IPS-18a (cell line): Measurements from ENCODE around the gene CHRM2.

Experiments used
- H3K27ac ChIP-seq: one replicate; pipeline ENCODE4 v1.5.1; 2013; ENCODE audit warnings: low read length
- H3K27me3 ChIP-seq: one replicate; pipeline ENCODE4 v1.6.1; 2013; ENCODE audit warnings: mild to moderate bottlenecking, low read length; ENCODE audit not compliant: control insufficient read depth, insufficient read depth
- H3K36me3 ChIP-seq: one replicate; pipeline ENCODE4 v1.6.1; 2013; ENCODE audit warnings: low read depth, low read length; ENCODE audit not compliant: control insufficient read depth
- H3K4me1 ChIP-seq: one replicate; pipeline ENCODE4 v1.6.1; 2013; ENCODE audit warnings: low read depth, low read length; ENCODE audit not compliant: control insufficient read depth
- H3K4me3 ChIP-seq: one replicate; pipeline ENCODE4 v1.5.1; 2013; ENCODE audit warnings: low read length
- H3K9ac ChIP-seq: one replicate; pipeline ENCODE4 v1.6.1; 2013; ENCODE audit warnings: mild to moderate bottlenecking, low read length, moderate library complexity
- H3K9me3 ChIP-seq: one replicate; pipeline ENCODE4 v1.6.1; 2013; ENCODE audit warnings: low read depth, low read length; ENCODE audit not compliant: control insufficient read depth

Gene CHRM2

GRCh38 chr7:136900005-136900404 lies 31.6 kb downstream of the CHRM2 start:
- Histone ChIP-seq H3K36me3 (no peaks in the 10 kb centered on the region), H3K4me1 (no peaks in the 10 kb centered on the region), H3K9me3 (no peaks in the 10 kb centered on the region), H3K27ac (no peak overlapping the region), H3K4me3 (no peak overlapping the region), H3K9ac (no peak overlapping the region), H3K27me3 (no peaks in the 10 kb centered on the region)

- H3K36me3 ChIP-seq = no peaks in the 10 kb centered on the region
- no peak overlapping the region for H3K4me3 ChIP-seq
- no peaks in the 10 kb centered on the region for H3K27me3 ChIP-seq
- no peaks in the 10 kb centered on the region for H3K9me3 ChIP-seq
- no peaks in the 10 kb centered on the region for H3K4me1 ChIP-seq
- no peak overlapping the region for H3K9ac ChIP-seq
- H3K27ac ChIP-seq = no peak overlapping the region
Observed at GRCh38 chr7:136910771-136911170, 42.3 kb downstream of the CHRM2 start.

- H3K27me3 ChIP-seq = no peaks in the 10 kb centered on the region
- H3K4me3 ChIP-seq = no peak overlapping the region
- H3K9ac ChIP-seq = no peak overlapping the region
- no peaks in the 10 kb centered on the region for H3K9me3 ChIP-seq
- H3K27ac ChIP-seq = no peak overlapping the region
- H3K36me3 ChIP-seq = no peaks in the 10 kb centered on the region
- no peaks in the 10 kb centered on the region for H3K4me1 ChIP-seq
Observed at GRCh38 chr7:136911344-136911743, 42.9 kb downstream of the CHRM2 start.

GRCh38 chr7:136912339-136912738 lies 43.9 kb downstream of the CHRM2 start:
- no peak overlapping the region for H3K27ac ChIP-seq
- H3K9me3 ChIP-seq = no peaks in the 10 kb centered on the region
- no peaks in the 10 kb centered on the region for H3K36me3 ChIP-seq
- H3K4me1 ChIP-seq = no peaks in the 10 kb centered on the region
- H3K27me3 ChIP-seq = no peaks in the 10 kb centered on the region
- H3K9ac ChIP-seq = no peak overlapping the region
- no peak overlapping the region for H3K4me3 ChIP-seq

- Histone ChIP-seq H3K4me1 (no peaks in the 10 kb centered on the region), H3K4me3 (no peak overlapping the region), H3K9me3 (no peaks in the 10 kb centered on the region), H3K27me3 (no peaks in the 10 kb centered on the region), H3K27ac (no peak overlapping the region), H3K36me3 (no peaks in the 10 kb centered on the region), H3K9ac (no peak overlapping the region)
Observed at GRCh38 chr7:136914016-136914415, 45.6 kb downstream of the CHRM2 start.

- no peaks in the 10 kb centered on the region for H3K9me3 ChIP-seq
- no peak overlapping the region for H3K4me3 ChIP-seq
- no peaks in the 10 kb centered on the region for H3K4me1 ChIP-seq
- no peak overlapping the region for H3K9ac ChIP-seq
- H3K36me3 ChIP-seq = no peaks in the 10 kb centered on the region
- H3K27ac ChIP-seq = no peak overlapping the region
- H3K27me3 ChIP-seq = no peaks in the 10 kb centered on the region
Observed at GRCh38 chr7:136919820-136920219, 51.4 kb downstream of the CHRM2 start.

- H3K27ac ChIP-seq = no peak overlapping the region
- no peak overlapping the region for H3K9ac ChIP-seq
- no peaks in the 10 kb centered on the region for H3K27me3 ChIP-seq
- H3K9me3 ChIP-seq = no peaks in the 10 kb centered on the region
- H3K4me3 ChIP-seq = no peak overlapping the region
- no peaks in the 10 kb centered on the region for H3K4me1 ChIP-seq
- no peaks in the 10 kb centered on the region for H3K36me3 ChIP-seq
Observed at GRCh38 chr7:136923111-136923667, 54.7 kb downstream of the CHRM2 start.

GRCh38 chr7:136925044-136925443 lies 56.6 kb downstream of the CHRM2 start:
- Histone ChIP-seq H3K4me3 (no peak overlapping the region), H3K36me3 (no peaks in the 10 kb centered on the region), H3K27ac (no peak overlapping the region), H3K4me1 (peaks cover 12% of the 10 kb centered on the region), H3K9ac (no peak overlapping the region), H3K27me3 (no peaks in the 10 kb centered on the region), H3K9me3 (no peaks in the 10 kb centered on the region)

GRCh38 chr7:136925556-136925955 lies 57.1 kb downstream of the CHRM2 start:
- Histone ChIP-seq H3K27ac (no peak overlapping the region), H3K4me1 (peaks cover 12% of the 10 kb centered on the region), H3K36me3 (no peaks in the 10 kb centered on the region), H3K4me3 (no peak overlapping the region), H3K27me3 (no peaks in the 10 kb centered on the region), H3K9ac (no peak overlapping the region), H3K9me3 (no peaks in the 10 kb centered on the region)

GRCh38 chr7:136931169-136931867 lies 62.9 kb downstream of the CHRM2 start:
- peaks cover 12% of the 10 kb centered on the region for H3K4me1 ChIP-seq
- H3K27me3 ChIP-seq = no peaks in the 10 kb centered on the region
- no peak overlapping the region for H3K27ac ChIP-seq
- H3K36me3 ChIP-seq = no peaks in the 10 kb centered on the region
- no peak overlapping the region for H3K9ac ChIP-seq
- H3K9me3 ChIP-seq = no peaks in the 10 kb centered on the region
- no peak overlapping the region for H3K4me3 ChIP-seq

- H3K9ac ChIP-seq = no peak overlapping the region
- H3K27ac ChIP-seq = no peak overlapping the region
- H3K4me1 ChIP-seq = peaks cover under 1% of the 10 kb centered on the region
- H3K4me3 ChIP-seq = no peak overlapping the region
- no peaks in the 10 kb centered on the region for H3K27me3 ChIP-seq
- no peaks in the 10 kb centered on the region for H3K36me3 ChIP-seq
- H3K9me3 ChIP-seq = no peaks in the 10 kb centered on the region
Observed at GRCh38 chr7:136937436-136937835, 69.0 kb downstream of the CHRM2 start.

GRCh38 chr7:136938476-136938875 lies 70.0 kb downstream of the CHRM2 start:
- H3K36me3 ChIP-seq = no peaks in the 10 kb centered on the region
- H3K9me3 ChIP-seq = no peaks in the 10 kb centered on the region
- H3K27me3 ChIP-seq = no peaks in the 10 kb centered on the region
- H3K4me3 ChIP-seq = no peak overlapping the region
- H3K4me1 ChIP-seq = peaks cover 3% of the 10 kb centered on the region
- H3K9ac ChIP-seq = no peak overlapping the region
- H3K27ac ChIP-seq = no peak overlapping the region
